Measurements from ENCODE around the gene KATNAL1. TPM values are rescaled to one million over a fixed set of nuclear protein-coding genes. Genes with fewer than 3 reads are reported as not detected.
"Not testable (repeated sequence)": the region's sequence is repeated elsewhere in the genome, so short reads cannot be mapped to it uniquely, and the experiment has no call there.

KATNAL1 gene
- total RNA-seq, 1 experiment from 2014 or later = 14.2 TPM

DNA sequence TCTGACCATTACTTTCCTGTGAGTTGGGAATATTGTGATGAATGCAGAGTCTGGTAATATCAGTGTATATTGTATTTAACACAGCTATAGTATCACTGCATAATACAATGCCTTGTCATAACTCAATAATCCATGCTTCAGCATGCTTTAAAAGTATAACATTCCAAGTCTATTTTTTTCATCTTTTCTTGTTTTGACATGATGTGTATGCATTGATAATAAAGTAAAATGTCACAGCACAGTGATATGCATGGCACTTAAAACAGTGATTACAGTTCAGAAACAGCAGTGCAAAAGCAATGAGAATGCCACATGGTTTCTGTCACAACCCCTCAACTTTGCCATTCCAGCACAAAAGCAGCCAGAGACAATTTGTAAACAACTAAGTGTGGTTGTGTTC, 17.8 kb downstream of the KATNAL1 start:
- Mint-ChIP-seq H3K4me1 (peaks cover 58% of the 10 kb centered on the region), H3K36me3 (peaks cover 28% of the 10 kb centered on the region), H3K27ac (no peak overlapping the region)

DNA sequence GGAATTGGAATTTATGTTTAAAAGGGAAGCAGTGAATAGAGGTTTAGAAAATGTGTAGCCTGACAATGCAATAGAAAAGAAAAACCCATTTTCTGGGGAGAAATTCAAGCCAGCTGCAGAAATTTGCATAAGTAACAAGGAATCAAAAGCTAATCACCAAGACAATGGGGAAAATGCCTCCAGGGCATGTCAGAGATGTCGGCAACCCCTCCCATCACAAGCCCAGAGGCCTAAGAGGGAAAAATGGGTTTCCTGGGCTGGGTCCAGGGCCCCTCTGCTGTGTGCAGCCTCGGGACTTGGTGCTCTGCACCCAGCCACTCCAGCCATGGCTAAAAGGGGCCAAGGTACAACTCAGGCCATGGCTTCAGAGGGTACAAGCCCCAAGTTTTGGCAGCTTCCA, 21.3 kb downstream of the KATNAL1 start:
- CTCF ChIA-PET = interaction anchor here (1.0 kb wide), 1 partner anchor 154 kb away, joined by 3 read pairs; no protein-coding TSS in a partner anchor
- H3K27me3 Mint-ChIP-seq (ENCODE audit: low read depth); H3K4me3 Mint-ChIP-seq; POLR2A ChIA-PET: not testable (repeated sequence)
- Mint-ChIP-seq H3K27ac (peak overlapping the region; percentile 94), H3K4me1 (peaks cover 40% of the 10 kb centered on the region), H3K36me3 (peaks cover 36% of the 10 kb centered on the region), H3K9me3 (peaks cover 29% of the 10 kb centered on the region)
- DNase-seq (ENCODE audit: low spot score) (peak; percentile 45), ATAC-seq (peak; percentile 75)

More for the DNA sequence above, 17.8 kb downstream of the KATNAL1 start:
- ATAC-seq (no peak), DNase-seq (ENCODE audit: low spot score) (no peak)
- ChIA-PET POLR2A (no interaction called here), CTCF (interaction anchor here (2.5 kb wide), 1 partner anchor 157 kb away, joined by 9 read pairs; no protein-coding TSS in a partner anchor)
- peaks cover 28% of the 10 kb centered on the region for H3K9me3 Mint-ChIP-seq
- no peak overlapping the region for H3K4me3 Mint-ChIP-seq
- peaks cover 7% of the 10 kb centered on the region for H3K27me3 Mint-ChIP-seq (ENCODE audit: low read depth)
- TF ChIP-seq ZNF396 (CRISPR knock-in tag; IDR thresholded peaks at IDR 0.05; ENCODE audit: borderline replicate concordance) (no peak), ZNF423 (CRISPR knock-in tag; IDR thresholded peaks at IDR 0.05) (no peak)
- TF ChIP-seq, protein P1, sequence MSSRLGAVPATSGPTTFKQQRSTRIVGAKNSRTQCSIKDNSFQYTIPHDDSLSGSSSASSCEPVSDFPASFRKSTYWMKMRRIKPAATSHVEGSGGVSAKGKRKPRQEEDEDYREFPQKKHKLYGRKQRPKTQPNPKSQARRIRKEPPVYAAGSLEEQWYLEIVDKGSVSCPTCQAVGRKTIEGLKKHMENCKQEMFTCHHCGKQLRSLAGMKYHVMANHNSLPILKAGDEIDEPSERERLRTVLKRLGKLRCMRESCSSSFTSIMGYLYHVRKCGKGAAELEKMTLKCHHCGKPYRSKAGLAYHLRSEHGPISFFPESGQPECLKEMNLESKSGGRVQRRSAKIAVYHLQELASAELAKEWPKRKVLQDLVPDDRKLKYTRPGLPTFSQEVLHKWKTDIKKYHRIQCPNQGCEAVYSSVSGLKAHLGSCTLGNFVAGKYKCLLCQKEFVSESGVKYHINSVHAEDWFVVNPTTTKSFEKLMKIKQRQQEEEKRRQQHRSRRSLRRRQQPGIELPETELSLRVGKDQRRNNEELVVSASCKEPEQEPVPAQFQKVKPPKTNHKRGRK (CRISPR knock-in tag; IDR thresholded peaks at IDR 0.05; ENCODE audit: borderline replicate concordance) = no peak

DNA sequence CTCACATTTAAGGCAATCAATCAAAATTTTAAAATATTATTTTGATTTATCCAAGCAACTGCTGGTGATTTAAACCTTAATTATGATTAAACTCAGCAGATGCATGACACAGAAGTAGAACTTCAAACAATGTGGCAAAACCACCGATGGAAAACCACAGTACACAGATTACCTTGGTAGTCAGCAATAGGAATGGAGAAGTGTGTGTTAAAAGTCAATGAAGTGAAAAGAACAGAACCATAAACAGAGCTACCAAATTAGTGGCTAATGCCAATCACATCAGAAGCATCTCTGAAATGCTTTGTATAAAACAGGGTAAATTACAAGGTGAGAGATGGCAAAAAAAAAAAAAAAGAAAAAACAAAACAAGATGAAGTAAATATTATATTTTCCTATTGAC, 31.2 kb downstream of the KATNAL1 start:
- Mint-ChIP-seq H3K27ac (no peak overlapping the region), H3K27me3 (ENCODE audit: low read depth) (no peaks in the 10 kb centered on the region), H3K9me3 (peaks cover 8% of the 10 kb centered on the region), H3K4me1 (no peaks in the 10 kb centered on the region), H3K4me3 (no peak overlapping the region), H3K36me3 (peaks cover 14% of the 10 kb centered on the region)
- ChIA-PET CTCF (no interaction called here), POLR2A (no interaction called here)
- TF ChIP-seq RORB (CRISPR knock-in tag; IDR thresholded peaks at IDR 0.05) (no peak), JAZF1 (CRISPR knock-in tag; IDR thresholded peaks at IDR 0.05) (no peak), ATF1 (CRISPR knock-in tag; IDR thresholded peaks at IDR 0.05) (no peak), TEAD4 (CRISPR knock-in tag; IDR thresholded peaks at IDR 0.05) (no peak), ZNF121 (CRISPR knock-in tag; IDR thresholded peaks at IDR 0.05) (no peak), NFATC4 (CRISPR knock-in tag; IDR thresholded peaks at IDR 0.05) (no peak), PRDM15 (CRISPR knock-in tag; IDR thresholded peaks at IDR 0.05) (no peak), CREM (CRISPR knock-in tag; IDR thresholded peaks at IDR 0.05) (no peak), GABPB1 (CRISPR knock-in tag; IDR thresholded peaks at IDR 0.05) (no peak)
- TF ChIP-seq, protein P2, sequence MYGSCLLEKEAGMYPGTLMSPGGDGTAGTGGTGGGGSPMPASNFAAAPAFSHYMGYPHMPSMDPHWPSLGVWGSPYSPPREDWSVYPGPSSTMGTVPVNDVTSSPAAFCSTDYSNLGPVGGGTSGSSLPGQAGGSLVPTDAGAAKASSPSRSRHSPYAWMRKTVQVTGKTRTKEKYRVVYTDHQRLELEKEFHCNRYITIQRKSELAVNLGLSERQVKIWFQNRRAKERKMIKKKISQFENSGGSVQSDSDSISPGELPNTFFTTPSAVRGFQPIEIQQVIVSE (CRISPR knock-in tag; IDR thresholded peaks at IDR 0.05; ENCODE audit: borderline replicate concordance) = no peak
- TF ChIP-seq, protein P1 (CRISPR knock-in tag; IDR thresholded peaks at IDR 0.05; ENCODE audit: borderline replicate concordance) = no peak
- TF ChIP-seq, protein P3, sequence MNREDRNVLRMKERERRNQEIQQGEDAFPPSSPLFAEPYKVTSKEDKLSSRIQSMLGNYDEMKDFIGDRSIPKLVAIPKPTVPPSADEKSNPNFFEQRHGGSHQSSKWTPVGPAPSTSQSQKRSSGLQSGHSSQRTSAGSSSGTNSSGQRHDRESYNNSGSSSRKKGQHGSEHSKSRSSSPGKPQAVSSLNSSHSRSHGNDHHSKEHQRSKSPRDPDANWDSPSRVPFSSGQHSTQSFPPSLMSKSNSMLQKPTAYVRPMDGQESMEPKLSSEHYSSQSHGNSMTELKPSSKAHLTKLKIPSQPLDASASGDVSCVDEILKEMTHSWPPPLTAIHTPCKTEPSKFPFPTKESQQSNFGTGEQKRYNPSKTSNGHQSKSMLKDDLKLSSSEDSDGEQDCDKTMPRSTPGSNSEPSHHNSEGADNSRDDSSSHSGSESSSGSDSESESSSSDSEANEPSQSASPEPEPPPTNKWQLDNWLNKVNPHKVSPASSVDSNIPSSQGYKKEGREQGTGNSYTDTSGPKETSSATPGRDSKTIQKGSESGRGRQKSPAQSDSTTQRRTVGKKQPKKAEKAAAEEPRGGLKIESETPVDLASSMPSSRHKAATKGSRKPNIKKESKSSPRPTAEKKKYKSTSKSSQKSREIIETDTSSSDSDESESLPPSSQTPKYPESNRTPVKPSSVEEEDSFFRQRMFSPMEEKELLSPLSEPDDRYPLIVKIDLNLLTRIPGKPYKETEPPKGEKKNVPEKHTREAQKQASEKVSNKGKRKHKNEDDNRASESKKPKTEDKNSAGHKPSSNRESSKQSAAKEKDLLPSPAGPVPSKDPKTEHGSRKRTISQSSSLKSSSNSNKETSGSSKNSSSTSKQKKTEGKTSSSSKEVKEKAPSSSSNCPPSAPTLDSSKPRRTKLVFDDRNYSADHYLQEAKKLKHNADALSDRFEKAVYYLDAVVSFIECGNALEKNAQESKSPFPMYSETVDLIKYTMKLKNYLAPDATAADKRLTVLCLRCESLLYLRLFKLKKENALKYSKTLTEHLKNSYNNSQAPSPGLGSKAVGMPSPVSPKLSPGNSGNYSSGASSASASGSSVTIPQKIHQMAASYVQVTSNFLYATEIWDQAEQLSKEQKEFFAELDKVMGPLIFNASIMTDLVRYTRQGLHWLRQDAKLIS (CRISPR knock-in tag; IDR thresholded peaks at IDR 0.05; ENCODE audit: borderline replicate concordance) = no peak
- TF ChIP-seq, protein P4, sequence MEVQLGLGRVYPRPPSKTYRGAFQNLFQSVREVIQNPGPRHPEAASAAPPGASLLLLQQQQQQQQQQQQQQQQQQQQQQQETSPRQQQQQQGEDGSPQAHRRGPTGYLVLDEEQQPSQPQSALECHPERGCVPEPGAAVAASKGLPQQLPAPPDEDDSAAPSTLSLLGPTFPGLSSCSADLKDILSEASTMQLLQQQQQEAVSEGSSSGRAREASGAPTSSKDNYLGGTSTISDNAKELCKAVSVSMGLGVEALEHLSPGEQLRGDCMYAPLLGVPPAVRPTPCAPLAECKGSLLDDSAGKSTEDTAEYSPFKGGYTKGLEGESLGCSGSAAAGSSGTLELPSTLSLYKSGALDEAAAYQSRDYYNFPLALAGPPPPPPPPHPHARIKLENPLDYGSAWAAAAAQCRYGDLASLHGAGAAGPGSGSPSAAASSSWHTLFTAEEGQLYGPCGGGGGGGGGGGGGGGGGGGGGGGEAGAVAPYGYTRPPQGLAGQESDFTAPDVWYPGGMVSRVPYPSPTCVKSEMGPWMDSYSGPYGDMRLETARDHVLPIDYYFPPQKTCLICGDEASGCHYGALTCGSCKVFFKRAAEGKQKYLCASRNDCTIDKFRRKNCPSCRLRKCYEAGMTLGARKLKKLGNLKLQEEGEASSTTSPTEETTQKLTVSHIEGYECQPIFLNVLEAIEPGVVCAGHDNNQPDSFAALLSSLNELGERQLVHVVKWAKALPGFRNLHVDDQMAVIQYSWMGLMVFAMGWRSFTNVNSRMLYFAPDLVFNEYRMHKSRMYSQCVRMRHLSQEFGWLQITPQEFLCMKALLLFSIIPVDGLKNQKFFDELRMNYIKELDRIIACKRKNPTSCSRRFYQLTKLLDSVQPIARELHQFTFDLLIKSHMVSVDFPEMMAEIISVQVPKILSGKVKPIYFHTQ (CRISPR knock-in tag; IDR thresholded peaks at IDR 0.05) = no peak
- ATAC-seq (no peak), DNase-seq (ENCODE audit: low spot score) (no peak)

Data from WTC11 (cell line).